ENCODE data around the gene PSAPL1.
"Not testable (repeated sequence)": the region's sequence is repeated elsewhere in the genome, so short reads cannot be mapped to it uniquely, and the experiment has no call there.

PSAPL1 gene

DNA sequence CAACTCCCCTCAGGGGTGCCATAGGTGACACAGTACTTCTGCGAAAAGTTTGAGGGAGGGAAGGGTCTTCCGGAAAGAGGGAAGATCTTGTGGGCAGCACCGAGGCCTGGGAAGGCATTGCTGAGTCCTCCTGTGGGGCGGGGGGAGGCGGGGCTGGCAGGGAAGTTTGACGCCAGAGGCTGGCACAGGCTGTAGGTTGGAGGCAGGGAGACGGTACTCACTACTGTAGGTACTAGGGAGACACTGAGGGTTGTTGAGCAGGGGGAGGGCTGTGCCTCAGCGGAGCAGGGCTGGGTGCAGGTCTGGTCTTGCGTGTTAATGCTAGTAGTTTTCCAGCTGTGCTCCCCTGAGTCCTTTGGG, 23.3 kb upstream of the PSAPL1 start:
- DNase-seq = no peak

DNA sequence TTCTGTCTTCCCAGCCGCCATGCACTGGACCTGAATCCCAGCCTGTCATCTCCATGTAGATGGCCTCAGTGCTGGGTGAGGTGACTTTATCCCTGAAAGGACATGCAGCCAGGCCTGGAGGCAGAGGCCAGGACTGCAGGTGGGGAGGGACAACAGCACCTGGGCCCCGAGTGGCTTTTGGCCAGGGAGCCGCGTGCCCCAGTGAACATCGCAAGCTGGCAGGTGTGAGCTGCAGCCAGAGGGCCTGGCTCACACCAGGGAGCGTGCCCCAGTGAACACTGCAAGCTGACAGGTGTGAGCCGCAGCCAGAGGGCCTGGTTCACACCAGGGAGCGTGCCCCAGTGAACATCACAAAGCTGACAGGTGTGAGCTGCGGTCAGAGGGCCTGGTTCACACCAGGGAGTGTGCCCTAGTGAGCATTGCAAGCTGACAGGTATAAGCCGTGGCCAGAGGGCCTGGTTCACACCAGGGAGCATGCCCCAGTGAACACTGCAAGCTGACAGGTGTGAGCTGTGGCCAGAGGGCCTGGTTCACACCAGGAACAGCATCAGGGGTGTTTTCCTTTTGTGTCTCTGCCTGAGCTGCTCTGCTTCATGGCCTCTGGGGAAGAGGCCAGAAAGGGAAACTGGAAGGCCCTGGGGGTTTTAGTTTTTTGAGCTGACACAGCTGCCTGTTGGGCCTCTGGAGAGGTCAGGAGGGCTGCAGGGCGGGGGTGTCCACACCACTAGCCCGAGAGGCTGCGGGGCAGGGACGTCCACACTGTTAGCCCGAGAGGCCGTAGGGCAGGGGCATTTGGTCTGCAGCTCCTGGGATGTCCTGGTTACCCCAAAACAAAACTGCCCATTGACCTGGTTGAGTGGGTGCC, 22.7 kb upstream of the PSAPL1 start:
- no peak for DNase-seq

DNA sequence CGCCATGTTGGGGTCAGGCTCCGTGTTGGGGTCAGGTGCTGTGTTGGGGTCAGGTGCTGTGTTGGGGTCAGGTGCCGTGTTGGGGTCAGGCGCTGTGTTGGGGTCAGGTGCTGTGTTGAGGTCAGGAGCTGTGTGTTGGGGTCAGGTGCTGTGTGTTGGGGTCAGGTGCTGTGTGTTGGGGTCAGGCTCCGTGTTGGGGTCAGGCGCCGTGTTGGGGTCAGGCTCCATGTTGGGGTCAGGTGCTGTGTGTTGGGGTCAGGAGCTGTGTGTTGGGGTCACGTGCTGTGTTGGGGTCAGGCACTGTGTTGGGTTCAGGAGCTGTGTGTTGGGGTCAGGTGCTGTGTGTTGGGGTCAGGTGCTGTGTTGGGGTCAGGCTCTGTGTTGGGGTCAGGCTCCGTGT, 18.1 kb upstream of the PSAPL1 start:
- DNase-seq = not testable (repeated sequence)

DNA sequence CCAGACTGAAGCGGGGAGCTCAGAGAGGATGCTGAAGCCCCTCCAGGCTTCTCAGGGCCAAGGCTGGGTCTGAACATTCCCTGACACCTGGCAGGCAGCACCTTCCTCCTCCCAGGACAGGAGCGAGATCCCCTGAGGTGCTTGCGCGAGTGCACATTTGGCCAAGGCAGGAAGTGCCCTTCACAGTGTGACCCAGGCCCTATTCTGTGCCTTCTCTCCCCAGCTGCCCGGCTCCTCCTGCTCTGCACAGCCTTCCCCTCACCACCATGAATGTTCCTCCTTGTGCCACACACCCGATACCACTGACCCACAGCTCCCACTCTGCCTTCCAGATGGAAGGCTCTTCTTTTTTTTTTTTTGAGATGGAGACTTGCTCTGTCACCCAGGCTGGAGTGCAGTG, 17.1 kb upstream of the PSAPL1 start:
- DNase-seq = no peak

DNA sequence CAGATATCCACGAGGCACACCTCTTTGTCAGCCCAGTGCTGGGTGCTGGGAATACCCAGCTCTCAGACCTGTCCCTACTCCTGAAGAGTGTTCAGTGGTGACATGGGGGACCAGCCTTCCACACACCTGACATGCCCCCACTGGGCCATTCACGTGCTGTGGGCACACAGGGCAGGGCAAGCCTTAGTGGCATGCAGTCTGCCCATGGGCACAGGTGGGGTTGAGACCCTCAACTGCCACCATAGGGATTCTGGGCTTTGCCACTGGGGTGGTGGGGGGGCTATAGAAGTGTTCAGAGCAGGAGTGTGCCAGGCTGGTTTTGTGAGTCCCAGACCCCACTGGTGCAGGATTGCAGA, 16.7 kb upstream of the PSAPL1 start:
- no peak for DNase-seq

DNA sequence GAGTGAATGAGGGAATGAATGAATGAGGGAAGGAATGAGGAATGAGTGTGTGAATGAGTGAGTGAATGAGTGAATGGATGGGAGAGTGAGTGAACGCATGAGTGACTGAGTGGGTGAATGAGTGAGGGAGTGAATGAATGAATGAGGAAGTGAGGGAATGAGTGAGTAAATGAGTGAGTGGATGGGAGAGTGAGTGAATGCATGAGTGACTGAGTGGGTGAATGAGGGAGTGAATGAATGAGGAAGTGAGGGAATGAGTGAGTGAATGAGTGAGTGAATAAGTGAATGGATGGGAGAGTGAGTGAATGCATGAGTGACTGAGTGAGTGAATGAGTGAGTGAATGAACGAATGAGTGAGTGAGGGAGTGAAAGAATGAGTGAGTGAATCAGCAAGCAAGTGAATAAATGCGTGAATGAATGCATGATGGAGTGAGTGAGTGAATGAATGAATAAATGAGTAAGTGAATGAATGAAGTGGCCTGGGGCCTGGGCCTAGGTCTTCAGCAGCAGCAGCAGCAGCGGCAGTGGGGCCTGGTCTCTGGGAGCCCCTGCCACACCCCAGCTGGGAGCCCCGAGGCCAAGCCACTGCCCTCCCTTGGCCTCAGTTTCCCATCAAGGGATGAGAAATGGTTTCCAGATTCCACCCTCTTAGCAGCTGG, 16.2 kb upstream of the PSAPL1 start:
- no peak for DNase-seq

DNA sequence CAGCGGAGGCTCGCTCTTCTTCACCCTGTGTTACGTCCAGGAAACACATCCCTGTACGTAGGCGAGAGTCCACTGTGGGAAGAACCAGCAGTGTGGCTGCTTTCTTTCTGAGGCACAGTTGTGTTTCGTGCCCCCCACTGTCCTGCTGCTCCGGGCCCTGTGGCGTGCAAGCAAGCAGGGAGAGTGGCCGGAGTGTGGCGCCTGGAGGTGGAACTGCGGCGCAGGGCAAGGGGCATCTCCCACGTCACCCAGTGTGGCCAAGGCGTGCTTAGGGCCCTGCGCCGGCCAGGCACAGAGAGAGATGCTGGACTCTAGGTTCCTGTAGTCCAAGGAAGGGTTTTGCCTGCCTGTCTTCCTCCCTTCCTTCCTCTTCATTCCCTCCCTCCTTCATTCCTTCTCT, 13.3 kb upstream of the PSAPL1 start:
- DNase-seq = no peak

DNA sequence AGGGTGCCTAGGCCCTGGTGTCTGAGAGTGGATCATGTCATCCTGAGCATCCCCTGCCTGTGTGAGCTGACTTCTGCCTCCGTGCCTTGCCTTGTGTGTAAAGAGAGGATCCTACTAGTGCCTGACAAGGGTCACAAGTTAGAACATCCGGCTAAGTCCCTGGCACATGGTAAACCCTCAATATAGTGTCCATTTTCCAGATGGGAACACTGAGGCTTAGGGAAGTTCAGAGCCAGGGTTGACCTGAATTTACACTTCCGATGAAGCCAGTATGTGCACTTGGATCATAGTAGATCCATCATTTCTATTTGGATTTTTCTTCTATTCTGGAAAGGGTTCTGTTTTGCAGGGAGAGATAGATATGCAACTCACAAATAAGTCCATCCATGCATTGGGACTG, 12.5 kb upstream of the PSAPL1 start:
- no peak for DNase-seq

DNA sequence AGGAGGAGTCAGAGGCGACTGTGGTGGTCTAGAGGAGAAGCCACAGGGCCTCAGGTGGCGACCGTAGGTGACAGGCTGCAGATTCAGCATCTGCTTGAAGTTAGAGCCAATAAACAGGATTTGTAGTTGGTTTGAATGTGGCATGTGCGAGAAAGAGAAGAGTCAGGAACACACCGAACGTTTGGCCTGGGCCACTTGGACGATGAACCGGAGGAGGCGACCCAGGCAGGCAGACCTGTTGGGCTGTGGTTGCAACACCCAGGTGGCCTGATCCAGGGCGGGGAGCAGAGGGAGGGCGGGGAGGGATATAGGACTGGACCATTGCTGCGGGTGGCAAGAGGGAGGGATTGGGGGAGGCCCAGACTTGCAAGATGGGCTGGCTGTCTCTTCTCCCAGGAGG, 10.0 kb upstream of the PSAPL1 start:
- no peak for DNase-seq

DNA sequence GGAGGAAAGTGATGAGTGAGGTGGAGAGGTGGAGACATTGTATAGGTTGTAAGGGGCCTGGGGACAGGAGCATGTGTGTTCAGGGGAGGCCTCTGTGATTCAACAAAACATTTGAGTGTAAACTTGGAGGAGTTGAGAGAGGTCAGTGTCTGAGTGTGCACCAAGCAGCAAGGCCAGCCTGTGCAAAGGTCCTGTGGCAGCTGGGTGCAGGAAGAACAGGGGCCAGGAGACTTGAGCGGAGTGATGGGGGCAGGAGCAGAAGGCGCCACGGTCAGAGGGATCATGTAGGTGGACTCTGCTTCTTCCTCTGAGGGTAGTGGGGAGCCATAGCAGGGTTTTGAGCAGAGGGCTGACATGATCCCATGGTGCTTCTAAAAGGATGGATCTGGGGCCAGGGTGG, 9.6 kb upstream of the PSAPL1 start:
- DNase-seq = no peak

DNA sequence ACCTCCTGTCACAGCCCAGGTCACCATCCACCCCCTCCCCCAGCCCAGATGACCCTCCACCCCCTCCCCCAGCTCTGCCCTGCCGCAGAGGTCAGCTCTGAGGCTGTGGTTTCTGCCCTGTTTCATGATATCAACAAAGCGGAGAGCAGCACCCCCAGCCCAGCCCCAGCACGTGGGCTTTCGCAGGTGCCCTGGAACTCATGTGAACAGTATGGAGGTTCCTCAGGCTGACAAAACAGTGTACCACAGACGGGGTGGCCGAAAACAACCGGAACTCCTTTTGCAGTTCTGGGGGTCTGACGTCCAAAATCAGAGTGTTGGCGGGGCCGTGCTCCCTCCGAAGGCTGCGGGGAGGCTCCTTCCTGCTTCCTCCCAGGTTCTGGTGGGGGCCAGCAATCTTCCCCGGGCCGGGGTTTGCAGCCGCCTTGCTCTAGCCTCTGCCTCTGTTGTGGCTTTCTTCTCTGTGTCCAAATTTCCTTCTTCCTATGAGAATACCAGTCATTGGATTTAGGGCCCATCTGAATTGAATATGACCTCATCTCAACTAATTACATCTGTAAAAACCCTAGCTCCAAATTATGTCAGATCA, 7.9 kb upstream of the PSAPL1 start:
- DNase-seq = no peak

DNA sequence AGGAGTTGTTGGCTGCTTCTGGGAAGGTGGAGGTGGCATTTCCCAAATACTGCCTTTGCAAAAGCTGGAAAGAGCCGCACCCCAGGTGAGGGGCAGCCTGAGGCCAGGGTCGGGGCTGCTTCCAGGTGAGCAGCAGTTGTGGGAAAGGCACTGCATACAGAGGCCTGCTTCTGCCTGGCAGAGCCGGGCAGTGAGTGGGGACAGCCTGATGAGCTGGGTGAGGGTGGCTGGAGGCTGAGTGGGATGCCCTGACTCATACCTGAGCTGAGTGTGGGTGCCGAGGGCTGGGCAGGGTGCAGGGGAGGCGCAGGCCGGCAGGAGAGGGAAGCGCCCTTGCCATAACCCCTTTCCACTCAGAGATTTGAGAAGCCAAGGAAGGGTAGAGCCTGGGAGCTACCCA, 6.5 kb upstream of the PSAPL1 start:
- no peak for DNase-seq

DNA sequence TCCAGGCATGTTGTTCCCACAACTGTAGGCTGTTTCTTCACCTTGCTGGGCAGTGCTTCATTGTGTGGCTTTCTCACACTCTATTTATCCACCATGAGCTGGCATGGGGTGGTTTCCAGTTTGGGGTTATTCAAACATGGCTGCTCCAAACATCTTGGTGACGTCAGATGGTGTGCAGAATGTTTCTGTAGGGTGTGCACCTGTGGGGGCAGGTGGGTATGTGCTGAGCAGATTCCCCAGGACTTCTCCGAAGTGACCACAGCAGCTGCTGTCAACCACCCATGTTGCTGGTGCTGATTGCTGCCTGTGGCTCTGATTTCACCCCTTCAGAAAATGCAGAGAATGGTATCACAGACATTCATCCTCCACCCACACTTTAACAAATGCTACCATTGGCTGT, 5.0 kb upstream of the PSAPL1 start:
- no peak for DNase-seq

DNA sequence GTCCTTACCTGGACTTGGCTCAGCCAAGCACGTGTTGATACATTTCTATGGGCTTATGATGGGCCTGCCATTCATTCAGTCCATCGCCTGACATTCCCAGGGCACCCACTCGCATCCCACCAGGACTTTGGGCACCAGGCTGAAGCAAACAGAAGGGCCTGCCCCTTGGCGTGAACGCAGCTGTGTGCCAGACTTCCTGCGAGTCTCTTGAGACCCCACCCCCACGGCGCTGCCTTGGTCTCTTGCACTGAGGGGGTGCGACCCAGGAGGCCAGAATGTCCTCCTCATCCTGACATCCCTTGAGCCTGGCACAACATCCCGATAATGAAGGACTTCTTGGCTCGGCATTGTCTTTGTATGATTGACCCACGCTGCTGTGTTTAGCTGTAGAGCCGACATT, 1.5 kb upstream of the PSAPL1 start:
- no peak for DNase-seq

DNA sequence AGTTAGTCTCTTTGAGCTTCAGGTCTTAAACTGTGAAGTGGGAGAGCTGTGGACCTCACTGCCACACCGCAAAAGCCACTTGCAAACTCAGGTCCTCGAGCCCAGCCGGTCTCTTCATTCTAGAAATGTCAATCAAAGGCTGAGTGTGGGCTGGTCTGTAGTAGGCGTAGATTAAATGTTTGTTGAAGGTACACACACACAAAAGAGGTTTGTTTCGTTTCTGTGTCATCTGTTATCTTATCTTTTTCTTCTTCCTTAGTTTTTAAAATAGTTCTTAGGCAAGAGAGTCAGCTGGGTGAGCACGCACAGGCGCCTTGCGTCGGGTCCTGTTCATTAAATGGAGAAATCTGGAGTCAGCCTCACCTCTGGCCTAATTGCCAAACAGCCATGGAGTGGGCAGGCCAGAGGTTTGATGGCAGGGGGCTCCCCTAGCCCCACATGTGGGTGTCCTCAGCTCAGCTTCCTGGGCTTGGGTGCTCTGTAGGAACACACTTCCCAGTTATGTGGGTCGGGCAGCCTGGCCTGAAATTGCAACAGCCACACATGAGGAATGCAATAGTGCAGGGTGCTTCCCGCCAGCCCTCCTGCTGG, 836 bp upstream of the PSAPL1 start:
- DNase-seq = no peak

DNA sequence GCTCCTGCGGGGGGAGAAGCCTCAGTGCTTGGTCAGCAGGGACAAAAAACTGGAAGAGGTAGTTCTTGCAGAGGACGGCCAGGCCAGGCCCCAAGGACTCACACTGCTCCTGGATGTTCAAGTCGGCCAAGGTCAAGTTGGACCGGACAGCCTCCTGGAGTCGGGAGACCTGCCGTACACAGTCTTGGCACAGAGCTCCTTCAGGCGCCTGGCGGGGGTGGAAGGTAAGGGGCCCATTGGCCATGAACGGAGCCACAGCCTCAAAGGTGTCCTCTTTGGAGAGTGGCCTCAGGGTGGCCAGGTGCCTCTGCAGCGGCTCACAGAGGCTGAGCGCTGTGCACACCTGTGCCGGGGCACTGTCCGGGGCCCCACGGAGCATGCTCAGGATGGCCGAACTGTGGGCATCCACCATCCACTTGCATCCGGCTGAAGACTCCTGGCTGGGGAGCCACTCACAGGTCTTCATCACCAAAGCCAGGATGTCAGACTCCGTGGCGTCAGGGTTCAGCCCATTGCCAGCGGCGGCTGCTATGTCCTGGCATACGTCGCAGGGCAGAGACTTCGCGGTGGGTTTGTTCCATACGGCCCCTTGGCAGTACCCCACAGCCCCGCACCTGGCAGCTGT, 477 bp downstream of the PSAPL1 start:
- no peak for DNase-seq

DNA sequence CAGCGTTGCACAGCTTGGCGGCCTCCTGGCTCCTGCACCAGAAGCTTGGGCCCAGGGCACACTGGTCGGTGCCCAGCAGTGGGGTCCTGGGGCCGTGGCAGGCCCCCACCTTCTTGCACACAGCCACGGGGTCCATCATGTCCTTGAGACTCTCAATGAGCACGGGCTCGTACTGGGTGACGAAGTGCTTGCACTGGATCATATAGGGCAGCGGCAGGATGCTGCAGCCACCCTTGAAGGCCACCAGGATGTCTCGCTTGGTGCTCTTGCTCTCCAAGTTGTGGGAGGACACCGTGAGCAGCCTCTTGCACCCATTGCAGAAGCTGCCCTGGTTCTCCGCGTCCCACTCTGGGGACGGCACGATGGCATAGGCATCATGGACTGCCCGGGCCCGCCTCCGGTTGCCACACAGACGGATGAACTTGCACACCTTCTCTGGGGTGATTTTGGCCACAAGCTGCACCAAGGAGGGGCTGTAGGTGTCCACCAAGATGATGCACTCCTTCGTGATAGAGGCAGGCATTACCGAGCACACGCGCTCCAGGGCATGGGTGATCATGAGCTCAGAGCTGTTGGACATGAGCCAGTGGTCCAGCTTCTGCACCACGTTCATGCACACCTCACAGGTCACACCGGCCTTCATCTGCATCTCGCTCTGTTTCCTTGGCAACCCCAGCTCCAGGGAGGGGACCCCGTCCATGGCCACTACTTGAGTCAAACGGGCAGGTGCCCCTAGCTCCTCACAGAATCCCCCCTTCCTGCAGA, 1.2 kb downstream of the PSAPL1 start:
- DNase-seq = no peak

DNA sequence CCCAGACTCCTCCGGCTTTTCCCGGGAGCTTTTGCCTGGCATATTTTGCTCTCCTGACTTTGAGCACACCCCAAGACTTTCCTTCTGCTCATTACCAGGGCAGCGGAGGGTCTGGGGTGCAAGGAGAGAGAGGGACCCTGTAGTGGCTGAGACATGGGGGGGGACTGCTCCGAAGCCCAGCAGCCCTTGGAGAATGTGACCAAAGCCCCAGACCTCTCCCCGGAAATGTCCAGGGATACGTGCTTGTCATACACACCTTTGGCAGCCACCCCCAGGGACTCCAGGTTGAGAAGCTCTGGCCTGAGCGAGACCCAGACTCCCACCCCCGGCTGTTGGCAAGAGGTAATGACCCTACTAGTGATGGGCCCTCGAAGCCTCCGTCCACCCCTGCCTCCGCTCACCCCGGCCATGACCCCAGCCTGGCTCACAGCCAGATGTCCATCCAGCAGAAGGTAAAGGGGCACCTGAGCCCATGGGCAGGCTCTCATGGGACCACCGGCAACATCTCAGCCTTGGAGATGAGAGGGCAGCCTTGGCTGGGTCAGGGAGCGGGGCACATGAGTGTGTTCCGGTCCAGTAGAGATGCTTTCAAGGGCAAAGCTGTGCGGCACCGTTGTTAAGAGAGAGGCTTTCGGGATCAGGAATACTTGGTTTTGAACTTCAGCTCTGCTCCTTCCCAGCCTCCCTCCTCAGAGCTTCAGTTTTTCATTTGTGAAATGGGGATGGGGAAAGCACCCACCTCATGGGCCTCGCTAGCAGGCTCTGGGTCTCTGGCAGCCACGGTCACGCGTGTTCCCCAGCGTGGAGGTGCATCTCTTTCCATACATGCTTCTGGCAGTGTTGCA, 2.0 kb downstream of the PSAPL1 start:
- DNase-seq = no peak

DNA sequence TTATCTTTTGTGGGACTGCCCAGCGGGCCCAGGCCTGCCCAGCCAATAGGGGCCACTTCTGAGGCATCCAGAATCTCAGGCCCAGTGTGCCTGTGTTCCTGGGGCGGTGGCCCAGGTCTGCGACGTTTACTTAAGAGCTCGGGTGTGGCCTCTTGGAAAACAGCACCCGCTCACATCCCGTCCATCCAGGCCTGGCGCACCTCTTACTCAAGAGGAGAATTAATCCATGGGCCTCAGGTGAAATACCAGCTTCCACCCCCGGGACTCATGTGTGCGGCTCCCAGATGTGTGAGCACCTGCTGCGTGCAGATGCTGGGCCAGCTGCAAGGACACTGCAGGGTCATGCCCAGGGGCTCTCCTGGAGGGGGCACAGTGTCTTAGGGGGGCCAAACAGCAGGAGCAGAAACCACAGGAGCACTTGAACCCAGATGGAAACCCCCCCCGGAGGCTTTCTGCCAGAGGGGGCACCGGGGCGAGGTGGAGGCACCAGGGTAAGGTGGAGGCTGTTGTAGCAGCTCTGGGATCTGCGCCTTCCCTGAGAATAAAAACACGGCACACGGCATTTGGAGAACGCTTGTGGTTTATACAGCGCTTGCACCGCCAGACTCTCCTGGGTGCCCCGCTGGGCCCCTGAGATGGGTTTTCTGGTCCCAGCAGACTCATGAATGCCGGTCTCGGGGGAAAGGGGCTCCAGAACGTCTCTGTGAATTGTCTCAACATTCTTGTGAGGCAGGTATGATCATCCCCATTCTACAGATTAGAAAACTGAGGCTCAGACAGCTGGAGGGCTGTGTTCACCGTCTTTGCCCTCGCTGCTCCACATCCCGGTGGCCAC, 2.8 kb downstream of the PSAPL1 start:
- no peak for DNase-seq

DNA sequence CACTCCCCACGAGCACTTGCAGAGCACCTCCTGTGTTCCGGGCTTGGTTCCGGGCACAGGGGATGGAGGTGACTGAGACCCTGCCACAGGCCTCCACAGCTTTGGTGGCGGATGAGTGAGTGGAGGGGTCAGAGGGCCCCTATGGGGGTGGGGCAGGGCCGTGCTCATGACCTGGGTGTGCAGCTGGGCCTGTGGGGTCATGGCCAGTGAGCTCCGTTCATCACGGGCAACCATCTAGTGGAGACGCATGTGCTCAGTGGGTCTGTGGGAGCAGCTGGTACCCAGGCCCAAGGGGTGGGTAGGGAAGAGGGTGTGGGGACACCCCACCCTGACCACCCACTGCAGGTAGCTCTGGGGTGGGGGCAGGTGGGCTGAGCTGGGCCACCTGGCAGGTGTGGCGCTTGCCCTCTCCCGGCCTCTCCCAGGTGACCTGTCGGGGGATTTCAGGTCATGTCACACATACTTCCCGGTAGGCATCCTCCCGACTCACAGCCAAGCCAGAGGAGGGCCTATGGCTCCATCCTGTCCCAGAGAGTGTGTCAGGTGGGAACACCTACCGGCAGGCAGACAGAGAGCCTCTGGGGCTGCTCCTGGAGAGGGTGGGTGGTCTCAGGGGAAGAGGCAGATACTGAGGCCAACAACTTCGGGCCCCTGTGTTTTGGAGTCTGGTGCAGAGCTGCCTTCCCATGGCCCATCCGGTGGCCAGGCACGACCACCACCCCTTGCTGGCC, 3.6 kb downstream of the PSAPL1 start:
- no peak for DNase-seq

Data from NCI-H524 treated with DMSO at 0.1 percent for 48 hours (cell line).